ENCODE data around the gene HAL. TPM values are rescaled to one million over a fixed set of nuclear protein-coding genes. Genes with fewer than 3 reads are reported as not detected.

The HAL gene
- polyA plus RNA-seq: 1 to 10 TPM in 3 of 4 donors, under 1 TPM in 1; 0.31 to 8.7 (median 1.1) TPM
- long read RNA-seq, donor 1: 0 reads
- long read RNA-seq, donor 2: 0 reads
- long read RNA-seq, donor 3: 0 reads
- long read RNA-seq, donor 4: 0 reads
- long read RNA-seq, donor 5, partial matches to known transcripts: 0 of 1 reads
- long read RNA-seq, donor 5, other reads (novel, unspliced or antisense): 0 of 1 reads
- long read RNA-seq, donor 6: 0 reads
- long read RNA-seq, donor 7: 0 reads
- long read RNA-seq, donor 8: 0 reads
- long read RNA-seq, donor 9: 0 reads
- long read RNA-seq, donor 10: 0 reads

GRCh38 chr12:95996034-95996658 is at the start of gene HAL:
Gene HAL (minus strand): TSS chr12:95996344. CDS start chr12:95995910, 434 bp downstream.
- WGBS, 3 donors: 32 to 61% (median 44%) methylated on average over 7 of the region's 7 CpGs
- Histone ChIP-seq H3K36me3 (ENCODE audit: control insufficient read depth in 3 of 3, insufficient read depth in 2 of 3, low read depth in 1 of 3, low read length in 3 of 3) (peaks cover 1 to 23% (median 2%) of the 10 kb centered on the region in 3 donors), H3K4me3 (ENCODE audit: low read depth in 1 of 3, low read length in 3 of 3) (no peak within 1 kb of the TSS), H3K9me3 (ENCODE audit: control insufficient read depth in 2 of 2, insufficient read depth in 1 of 2, low read depth in 1 of 2, low read length in 1 of 2) (no peaks in the 10 kb centered on the region), H3K27me3 (ENCODE audit: control insufficient read depth in 3 of 3, insufficient read depth in 3 of 3, low read length in 3 of 3) (no peaks in the 10 kb centered on the region), H3K27ac (ENCODE audit: low read depth in 1 of 3, low read length in 2 of 3) (peak within 1 kb of the TSS in 2 of 3 donors; percentile 53 to 71), H3K4me1 (ENCODE audit: control insufficient read depth in 3 of 3, insufficient read depth in 2 of 3, low read depth in 1 of 3, low read length in 2 of 3) (peaks cover 3 to 10% (median 4%) of the 10 kb centered on the region in 3 donors)
- DNase-seq (peak; percentile 82 to 85), FAIRE-seq (no peak)

- Histone ChIP-seq H3K9me3 (ENCODE audit: control insufficient read depth in 2 of 2, insufficient read depth in 1 of 2, low read depth in 1 of 2, low read length in 1 of 2) (no peaks in the 10 kb centered on the region), H3K27me3 (ENCODE audit: control insufficient read depth in 3 of 3, insufficient read depth in 3 of 3, low read length in 3 of 3) (no peaks in the 10 kb centered on the region), H3K36me3 (ENCODE audit: control insufficient read depth in 3 of 3, insufficient read depth in 2 of 3, low read depth in 1 of 3, low read length in 3 of 3) (no peaks in the 10 kb centered on the region), H3K27ac (ENCODE audit: low read depth in 1 of 3, low read length in 2 of 3) (peak overlapping the region in 1 of 3 donors; percentile 5), H3K4me1 (ENCODE audit: control insufficient read depth in 3 of 3, insufficient read depth in 2 of 3, low read depth in 1 of 3, low read length in 2 of 3) (peaks cover 0 to 13% (median 11%) of the 10 kb centered on the region in 3 donors), H3K4me3 (ENCODE audit: low read depth in 1 of 3, low read length in 3 of 3) (no peak overlapping the region)
- no peak for DNase-seq
- WGBS, 3 donors: 81 to 91% (median 82%) methylated on average over 7 of the region's 7 CpGs
- FAIRE-seq: no peak
These were observed 49.4 kb upstream of the HAL start for GRCh38 chr12:96045566-96045965.

GRCh38 chr12:96044943-96045290 is 48.8 kb upstream of the HAL start:
- 93 to 100% (median 97%) methylated on average over 2 of the region's 2 CpGs for WGBS, 3 donors

GRCh38 chr12:96044017-96044942 is 48.1 kb upstream of the HAL start:
- Histone ChIP-seq H3K27ac (ENCODE audit: low read depth in 1 of 3, low read length in 2 of 3) (peak overlapping the region in 1 of 3 donors; percentile 25), H3K36me3 (ENCODE audit: control insufficient read depth in 3 of 3, insufficient read depth in 2 of 3, low read depth in 1 of 3, low read length in 3 of 3) (no peaks in the 10 kb centered on the region), H3K4me3 (ENCODE audit: low read depth in 1 of 3, low read length in 3 of 3) (no peak overlapping the region), H3K9me3 (ENCODE audit: control insufficient read depth in 2 of 2, insufficient read depth in 1 of 2, low read depth in 1 of 2, low read length in 1 of 2) (no peaks in the 10 kb centered on the region), H3K27me3 (ENCODE audit: control insufficient read depth in 3 of 3, insufficient read depth in 3 of 3, low read length in 3 of 3) (no peaks in the 10 kb centered on the region), H3K4me1 (ENCODE audit: control insufficient read depth in 3 of 3, insufficient read depth in 2 of 3, low read depth in 1 of 3, low read length in 2 of 3) (peaks cover 0 to 15% (median 10%) of the 10 kb centered on the region in 3 donors)
- DNase-seq (no peak), FAIRE-seq (no peak)
- WGBS, 3 donors: 70 to 80% (median 75%) methylated on average over 10 of the region's 10 CpGs

More at GRCh38 chr12:96044943-96045290, 48.8 kb upstream of the HAL start:
- Histone ChIP-seq H3K27me3 (ENCODE audit: control insufficient read depth in 3 of 3, insufficient read depth in 3 of 3, low read length in 3 of 3) (no peaks in the 10 kb centered on the region), H3K4me1 (ENCODE audit: control insufficient read depth in 3 of 3, insufficient read depth in 2 of 3, low read depth in 1 of 3, low read length in 2 of 3) (peaks cover 0 to 15% (median 13%) of the 10 kb centered on the region in 3 donors), H3K36me3 (ENCODE audit: control insufficient read depth in 3 of 3, insufficient read depth in 2 of 3, low read depth in 1 of 3, low read length in 3 of 3) (no peaks in the 10 kb centered on the region), H3K4me3 (ENCODE audit: low read depth in 1 of 3, low read length in 3 of 3) (no peak overlapping the region), H3K27ac (ENCODE audit: low read depth in 1 of 3, low read length in 2 of 3) (peak overlapping the region in 1 of 3 donors; percentile 25), H3K9me3 (ENCODE audit: control insufficient read depth in 2 of 2, insufficient read depth in 1 of 2, low read depth in 1 of 2, low read length in 1 of 2) (no peaks in the 10 kb centered on the region)
- no peak for DNase-seq
- FAIRE-seq: no peak

DNA sequence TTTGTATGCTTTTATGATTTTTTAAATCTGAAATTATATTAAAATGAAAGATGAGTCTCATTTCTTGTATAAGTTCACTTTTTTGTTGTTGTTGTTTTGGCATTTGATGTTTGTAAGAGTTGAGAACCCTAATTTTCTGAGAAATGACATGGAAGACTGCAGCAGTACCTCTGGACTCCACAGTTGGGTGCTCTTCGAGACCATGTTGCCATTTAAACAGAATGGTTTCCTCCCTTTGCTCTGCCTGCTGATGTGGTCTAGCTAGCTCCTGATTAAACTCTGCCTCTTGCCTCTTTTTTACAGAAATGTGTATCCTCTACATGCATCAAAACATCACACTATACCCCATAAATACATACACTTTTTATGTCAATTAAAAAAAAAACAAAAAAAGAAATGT is 45.0 kb upstream of the HAL start:
- peaks cover 0 to 6% (median 4%) of the 10 kb centered on the region in 3 donors for H3K4me1 ChIP-seq (ENCODE audit: control insufficient read depth in 3 of 3, insufficient read depth in 2 of 3, low read depth in 1 of 3, low read length in 2 of 3)
- no peak overlapping the region for H3K4me3 ChIP-seq (ENCODE audit: low read depth in 1 of 3, low read length in 3 of 3)
- H3K27me3 ChIP-seq (ENCODE audit: control insufficient read depth in 3 of 3, insufficient read depth in 3 of 3, low read length in 3 of 3): no peaks in the 10 kb centered on the region
- H3K27ac ChIP-seq (ENCODE audit: low read depth in 1 of 3, low read length in 2 of 3): no peak overlapping the region
- DNase-seq (no peak), FAIRE-seq (no peak)
- WGBS, 3 donors: 85 to 96% (median 87%) methylated on average over 1 of the region's 1 CpG
- H3K9me3 ChIP-seq (ENCODE audit: control insufficient read depth in 2 of 2, insufficient read depth in 1 of 2, low read depth in 1 of 2, low read length in 1 of 2): no peaks in the 10 kb centered on the region
- no peaks in the 10 kb centered on the region for H3K36me3 ChIP-seq (ENCODE audit: control insufficient read depth in 3 of 3, insufficient read depth in 2 of 3, low read depth in 1 of 3, low read length in 3 of 3)

- Histone ChIP-seq H3K36me3 (ENCODE audit: control insufficient read depth in 3 of 3, insufficient read depth in 2 of 3, low read depth in 1 of 3, low read length in 3 of 3) (no peaks in the 10 kb centered on the region), H3K9me3 (ENCODE audit: control insufficient read depth in 2 of 2, insufficient read depth in 1 of 2, low read depth in 1 of 2, low read length in 1 of 2) (no peaks in the 10 kb centered on the region), H3K27ac (ENCODE audit: low read depth in 1 of 3, low read length in 2 of 3) (no peak overlapping the region), H3K27me3 (ENCODE audit: control insufficient read depth in 3 of 3, insufficient read depth in 3 of 3, low read length in 3 of 3) (no peaks in the 10 kb centered on the region), H3K4me1 (ENCODE audit: control insufficient read depth in 3 of 3, insufficient read depth in 2 of 3, low read depth in 1 of 3, low read length in 2 of 3) (peaks cover 0 to 6% (median 4%) of the 10 kb centered on the region in 3 donors), H3K4me3 (ENCODE audit: low read depth in 1 of 3, low read length in 3 of 3) (no peak overlapping the region)
- DNase-seq (no peak), FAIRE-seq (no peak)
- 46 to 65% (median 56%) methylated on average over 3 of the region's 3 CpGs for WGBS, 3 donors
These were observed 44.4 kb upstream of the HAL start for GRCh38 chr12:96040305-96041133.

DNA sequence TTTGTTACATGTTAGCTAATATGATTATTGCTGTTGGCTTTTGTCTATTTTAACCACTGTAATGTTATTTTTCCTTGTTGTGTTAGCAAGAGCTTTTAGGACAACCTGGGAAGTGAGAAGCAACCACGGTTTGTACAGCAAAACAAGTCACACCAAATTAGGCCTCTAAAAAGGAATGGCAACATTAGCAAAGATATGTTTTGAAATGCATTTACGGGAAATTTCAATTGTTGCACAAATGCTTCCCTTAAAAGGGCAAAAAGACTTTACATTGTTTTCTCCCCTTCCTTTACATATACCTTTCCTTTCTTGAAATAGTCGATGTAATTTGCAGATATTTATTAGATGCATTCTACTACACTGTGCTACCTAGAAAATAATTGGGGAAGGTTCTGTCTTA is 43.4 kb upstream of the HAL start:
- Histone ChIP-seq H3K4me1 (ENCODE audit: control insufficient read depth in 3 of 3, insufficient read depth in 2 of 3, low read depth in 1 of 3, low read length in 2 of 3) (peaks cover 0 to 4% (median 3%) of the 10 kb centered on the region in 3 donors), H3K27ac (ENCODE audit: low read depth in 1 of 3, low read length in 2 of 3) (no peak overlapping the region), H3K27me3 (ENCODE audit: control insufficient read depth in 3 of 3, insufficient read depth in 3 of 3, low read length in 3 of 3) (no peaks in the 10 kb centered on the region), H3K9me3 (ENCODE audit: control insufficient read depth in 2 of 2, insufficient read depth in 1 of 2, low read depth in 1 of 2, low read length in 1 of 2) (no peaks in the 10 kb centered on the region), H3K4me3 (ENCODE audit: low read depth in 1 of 3, low read length in 3 of 3) (no peak overlapping the region), H3K36me3 (ENCODE audit: control insufficient read depth in 3 of 3, insufficient read depth in 2 of 3, low read depth in 1 of 3, low read length in 3 of 3) (no peaks in the 10 kb centered on the region)
- 85 to 92% (median 92%) methylated on average over 3 of the region's 3 CpGs for WGBS, 3 donors
- FAIRE-seq: no peak
- DNase-seq: no peak
